HCT116 (cell line): ENCODE data around the gene NT5C1B. TPM values are rescaled to one million over a fixed set of nuclear protein-coding genes. Genes with fewer than 3 reads are reported as not detected.

Source experiments
- ATAC-seq: fragments of 200-7000 bp; cut with Tn5 transposase; 2 replicates; pipeline ENCODE4 v1.9.1; 2020; ENCODE audit warnings: mild to moderate bottlenecking, moderate library complexity
- BruUV-seq: library from RNA; stranded (reverse); fragments of 400-500 nt; replicated peaks from 2 replicates; lab custom pipeline; 2021; lab: Mats Ljungman, UMichigan
- CTCF ChIA-PET: fragments of 300-600 bp; sonication (Branson Sonifier 250); formaldehyde crosslinking; loops from one replicate; lab custom pipeline; 2021; ENCODE audit warnings: antibody characterized with exemption; lab: Charles Lee
- POLR2A ChIA-PET: fragments of 300-600, 350-600 bp; sonication (Branson Sonifier 250); formaldehyde crosslinking; loops from one replicate; lab custom pipeline; 2021; ENCODE audit warnings: antibody characterized with exemption; lab: Charles Lee
- RAD21 ChIA-PET, 2 experiments: fragments of 300-600 bp; sonication (Branson Sonifier 250); formaldehyde crosslinking; loops; one replicate each; lab custom pipeline; 2023; ENCODE audit warnings: low total read pairs in 2 of 2; ENCODE audit not compliant: uncharacterized antibody in 2 of 2, unreplicated experiment in 2 of 2, low non-redundant PET in 1 of 2; lab: Charles Lee
- DNase-seq: peaks from one replicate; pipeline ENCODE4 v3.0.0-alpha.2; 2010; ENCODE audit warnings: low read depth, low spot score
- H2AFZ ChIP-seq: fragments of 200-600 bp; shearing (Covaris generic), sonication (generic); 2 replicates; pipeline ENCODE4 v1.6.1; 2017; ENCODE audit warnings: low read depth, mixed run types, mixed read lengths, antibody characterized with exemption, low read length; ENCODE audit not compliant: poor library complexity, severe bottlenecking
- H3K27ac ChIP-seq: 2 replicates; pipeline ENCODE4 v1.5.1; 2012; ENCODE audit warnings: low read depth, low read length
- H3K27me3 ChIP-seq: fragments of 200-600 bp; sonication (generic); 2 replicates; pipeline ENCODE4 v1.6.1; 2016; ENCODE audit warnings: mixed run types, low read length, mixed read lengths; ENCODE audit not compliant: insufficient read depth
- H3K36me3 ChIP-seq, 2 experiments: fragments of 200-500 bp in 1 of 2; fragments of 200-600 bp in 1 of 2; sonication (Bioruptor generic) in 1 of 2; sonication (generic) in 1 of 2; 2 replicates each; pipeline versions ENCODE4 v1.5.1 to v1.6.1; 2014 to 2016; ENCODE audit warnings: low read length in 2 of 2, inconsistent platforms in 1 of 2, mixed read lengths in 1 of 2, mixed run types in 1 of 2; ENCODE audit not compliant: insufficient read depth in 2 of 2, control insufficient read depth in 1 of 2
- H3K4me1 ChIP-seq, 2 experiments: fragments of 200-600 bp in 1 of 2; sonication (generic) in 1 of 2; 2 replicates each; pipeline versions ENCODE4 v1.5.1 to v1.6.1; 2012 to 2017; ENCODE audit warnings: low read length in 2 of 2, inconsistent platforms in 1 of 2, mild to moderate bottlenecking in 1 of 2, mixed read lengths in 1 of 2, mixed run types in 1 of 2, moderate library complexity in 1 of 2; ENCODE audit not compliant: insufficient read depth in 2 of 2, control insufficient read depth in 1 of 2
- H3K4me2 ChIP-seq: fragments of 200-600 bp; sonication (generic); 2 replicates; pipeline ENCODE4 v1.6.1; 2017; ENCODE audit warnings: mixed run types, low read length, mixed read lengths
- H3K4me3 ChIP-seq, 2 experiments: fragments of 200-600 bp in 1 of 2; sonication (generic) in 1 of 2; replicated peaks in 1 of 2; 2 replicates each; pipeline ENCODE4 v1.5.1; 2011 to 2016; ENCODE audit warnings: low read length in 2 of 2, control low read depth in 1 of 2, low read depth in 1 of 2, mild to moderate bottlenecking in 1 of 2, mixed read lengths in 1 of 2, mixed run types in 1 of 2
- H3K79me2 ChIP-seq: fragments of 200-600 bp; sonication (generic); 2 replicates; pipeline ENCODE4 v1.6.1; 2017; ENCODE audit warnings: mild to moderate bottlenecking, mixed run types, low read length, moderate library complexity, mixed read lengths; ENCODE audit not compliant: insufficient read depth
- H3K9ac ChIP-seq: fragments of 200-600 bp; sonication (generic); 2 replicates; pipeline ENCODE4 v1.6.1; 2016; ENCODE audit warnings: low read length, mixed read lengths
- H3K9me2 ChIP-seq: fragments of 200-600 bp; sonication (generic), shearing (Covaris generic); 2 replicates; pipeline ENCODE4 v1.6.1; 2017; ENCODE audit warnings: mixed run types, mild to moderate bottlenecking, moderate library complexity; ENCODE audit not compliant: insufficient read depth
- H3K9me3 ChIP-seq, 2 experiments: fragments of 200-500 bp in 1 of 2; fragments of 200-600 bp in 1 of 2; sonication (Bioruptor generic) in 1 of 2; sonication (generic) in 1 of 2; 2 replicates each; pipeline ENCODE4 v1.6.1; 2014 to 2017; ENCODE audit warnings: low read length in 2 of 2, mixed read lengths in 2 of 2, inconsistent platforms in 1 of 2, low read depth in 1 of 2, mild to moderate bottlenecking in 1 of 2, mixed run types in 1 of 2, moderate library complexity in 1 of 2; ENCODE audit not compliant: control insufficient read depth in 1 of 2, insufficient read depth in 1 of 2
- H4K20me1 ChIP-seq: fragments of 200-600 bp; sonication (generic), shearing (Covaris generic); 2 replicates; pipeline ENCODE4 v1.6.1; 2017; ENCODE audit warnings: mixed run types, mild to moderate bottlenecking, moderate library complexity; ENCODE audit not compliant: insufficient read depth
- CEBPB ChIP-seq: IDR thresholded peaks from 2 replicates; pipeline ENCODE4 v1.6.1; 2012; ENCODE audit warnings: low read depth
- CTCF ChIP-seq, 3 experiments: fragments of 200-600 bp in 1 of 3; sonication (generic) in 1 of 3; IDR thresholded peaks in 2 of 3; conservative IDR thresholded peaks in 1 of 3; 2 replicates each; pipeline ENCODE4 v1.5.1; 2012 to 2017; ENCODE audit warnings: low read depth in 2 of 3, low read length in 2 of 3, antibody characterized with exemption in 1 of 3, borderline replicate concordance in 1 of 3, control low read depth in 1 of 3, mild to moderate bottlenecking in 1 of 3, mixed read lengths in 1 of 3, mixed run types in 1 of 3, moderate library complexity in 1 of 3; ENCODE audit not compliant: insufficient read depth in 1 of 3
- ELF1 ChIP-seq: IDR thresholded peaks from 2 replicates; pipeline ENCODE4 v1.6.1; 2012; ENCODE audit warnings: low read depth, borderline replicate concordance
- EZH2 ChIP-seq: fragments of 200-600 bp; sonication (generic); IDR thresholded peaks from 2 replicates; pipeline ENCODE4 v1.6.1; 2017; ENCODE audit warnings: antibody characterized with exemption, mixed run types
- FOSL1 ChIP-seq: IDR thresholded peaks from 2 replicates; pipeline ENCODE4 v1.6.1; 2012; ENCODE audit warnings: low read depth
- JUND ChIP-seq: IDR thresholded peaks from 2 replicates; pipeline ENCODE4 v1.6.1; 2012
- POLR2A ChIP-seq: IDR thresholded peaks from 2 replicates; pipeline ENCODE4 v1.7.0; 2011; ENCODE audit warnings: borderline replicate concordance; ENCODE audit not compliant: insufficient read depth, insufficient read length; ENCODE audit errors: extremely low read depth
- POLR2AphosphoS5 ChIP-seq: IDR thresholded peaks from 2 replicates; pipeline ENCODE4 v1.6.1; 2011; ENCODE audit warnings: mild to moderate bottlenecking, low read depth, low read length, moderate library complexity
- RAD21 ChIP-seq: IDR thresholded peaks from 2 replicates; pipeline ENCODE4 v1.6.1; 2012; ENCODE audit warnings: low read depth, mild to moderate bottlenecking
- SP1 ChIP-seq: IDR thresholded peaks from 2 replicates; pipeline ENCODE4 v1.6.1; 2012; ENCODE audit warnings: low read depth
- TCF7L2 ChIP-seq: IDR thresholded peaks from 2 replicates; pipeline ENCODE4 v1.7.0; 2011; ENCODE audit warnings: borderline replicate concordance, inconsistent platforms; ENCODE audit not compliant: insufficient read depth, insufficient read length; ENCODE audit errors: extremely low read depth
- ZBTB33 ChIP-seq: IDR thresholded peaks from 2 replicates; pipeline ENCODE4 v1.6.1; 2011; ENCODE audit warnings: mild to moderate bottlenecking, low read length, moderate library complexity; ENCODE audit not compliant: insufficient replicate concordance; ENCODE audit errors: extremely low read depth
- intact Hi-C: fragments of 100-400 bp; cut with micrococcal nuclease; formaldehyde crosslinking; loops from 2 replicates; pipeline ENCODE4 v1.10.0; 2022
- total RNA-seq: library from RNA; stranded (reverse); gene quantifications from one replicate; pipeline ENCODE4 v1.2.1, GENCODE V29; 2021; ENCODE audit not compliant: unreplicated experiment
- TF ChIP-seq, protein P1 (sequence below): IDR thresholded peaks from 2 replicates; pipeline ENCODE4 v1.6.1; 2012

The NT5C1B gene
- total RNA-seq, 1 experiment from 2014 or later, result not detected

- intact Hi-C loops, result no loop called here
- no peaks in the 10 kb centered on the region for H4K20me1 ChIP-seq
- no peak overlapping the region for H3K9ac ChIP-seq
- no peaks in the 10 kb centered on the region for H3K36me3 ChIP-seq
- no peaks in the 10 kb centered on the region for H3K79me2 ChIP-seq
- TF ChIP-seq RAD21 (no peak), CTCF (IDR thresholded peaks at IDR 0.05 in 2 of 3, conservative IDR thresholded peaks at IDR 0.05 in 1 of 3; ENCODE audit: borderline replicate concordance in 1 of 3, insufficient read depth in 1 of 3, low read depth in 2 of 3, low read length in 2 of 3) (no peak), ZBTB33 (no peak), TCF7L2 (no peak), POLR2A (no peak), JUND (no peak), EZH2 (no peak), FOSL1 (no peak), CEBPB (no peak), ELF1 (no peak), SP1 (no peak), POLR2AphosphoS5 (no peak)
- TF ChIP-seq, protein P1, sequence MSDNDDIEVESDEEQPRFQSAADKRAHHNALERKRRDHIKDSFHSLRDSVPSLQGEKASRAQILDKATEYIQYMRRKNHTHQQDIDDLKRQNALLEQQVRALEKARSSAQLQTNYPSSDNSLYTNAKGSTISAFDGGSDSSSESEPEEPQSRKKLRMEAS, result no peak
- TF ChIP-seq, all 23 proteins: peak for 0
- no peak overlapping the region for H3K4me2 ChIP-seq
- DNase-seq (no peak), ATAC-seq (no peak)
- RAD21 ChIA-PET, result no interaction called here
- no peak overlapping the region for H3K4me3 ChIP-seq
- H3K27ac ChIP-seq, result no peak overlapping the region
- CTCF ChIA-PET, result no interaction called here
- H3K4me1 ChIP-seq, result no peaks in the 10 kb centered on the region
- H3K9me3 ChIP-seq, result no peaks in the 10 kb centered on the region
- POLR2A ChIA-PET, result no interaction called here
- BruUV-seq, result no TSS peak
- H3K9me2 ChIP-seq, result no peaks in the 10 kb centered on the region
- no peak overlapping the region for H2AFZ ChIP-seq
- H3K27me3 ChIP-seq, result no peaks in the 10 kb centered on the region
Measured at GRCh38 chr2:18588049-18588448, 1.3 kb downstream of the NT5C1B start.
